Colonic mucosa (tissue), 4 donors: ENCODE data around the gene KHK. TPM values are rescaled to one million over a fixed set of nuclear protein-coding genes. Genes with fewer than 3 reads are reported as not detected.
"Not testable (repeated sequence)": the region's sequence is repeated elsewhere in the genome, so short reads cannot be mapped to it uniquely, and the experiment has no call there.

Experiments used
- DNase-seq: peaks from one replicate; pipeline ENCODE4 v3.0.0-alpha.2; 2020
- H3K27ac ChIP-seq: fragments of 200-600 bp; one replicate; pipeline ENCODE4 v1.8.0; 2021
- H3K27me3 ChIP-seq: fragments of 200-600 bp; one replicate; pipeline ENCODE4 v1.8.0; 2021
- H3K36me3 ChIP-seq: fragments of 200-600 bp; one replicate; pipeline ENCODE4 v1.8.0; 2021
- H3K4me1 ChIP-seq: fragments of 200-600 bp; one replicate; pipeline ENCODE4 v1.8.0; 2021; ENCODE audit warnings: mild to moderate bottlenecking
- H3K4me3 ChIP-seq: fragments of 200-600 bp; one replicate; pipeline ENCODE4 v1.8.0; 2021
- H3K9ac ChIP-seq, 2 donors: one replicate each; pipeline ENCODE4 v1.7.0; 2013; ENCODE audit warnings: control low read depth in 2 of 2, low read depth in 2 of 2, low read length in 2 of 2
- H3K9me3 ChIP-seq: fragments of 200-600 bp; one replicate; pipeline ENCODE4 v1.8.0; 2021
- CTCF ChIP-seq: fragments of 200-600 bp; IDR thresholded peaks from one replicate; pipeline ENCODE4 v1.8.0; 2022; ENCODE audit warnings: antibody characterized with exemption, mild to moderate bottlenecking
- intact Hi-C: fragments of 100-400 bp; cut with DNase I; formaldehyde crosslinking; loops from one replicate; pipeline ENCODE4 v1.14.1; 2022
- total RNA-seq, 2 donors: library from RNA; stranded (reverse); fragmentation: NEBNext Ultra II Directional in 1 of 2; extraction: Animal tissue kit (Norgen Biotek cat#: 25700) in 1 of 2; gene quantifications; one replicate each; pipeline ENCODE4 v1.2.1, GENCODE V29; 2021
- donor health status: healthy.
- donor health status: DM: no; HTN: no; CAD: no.
- donor health status: DM: no; HTN: no; CAD: no.

KHK gene
- total RNA-seq, 2 donors from 2014 or later = 8.9 to 20.3 TPM

DNA sequence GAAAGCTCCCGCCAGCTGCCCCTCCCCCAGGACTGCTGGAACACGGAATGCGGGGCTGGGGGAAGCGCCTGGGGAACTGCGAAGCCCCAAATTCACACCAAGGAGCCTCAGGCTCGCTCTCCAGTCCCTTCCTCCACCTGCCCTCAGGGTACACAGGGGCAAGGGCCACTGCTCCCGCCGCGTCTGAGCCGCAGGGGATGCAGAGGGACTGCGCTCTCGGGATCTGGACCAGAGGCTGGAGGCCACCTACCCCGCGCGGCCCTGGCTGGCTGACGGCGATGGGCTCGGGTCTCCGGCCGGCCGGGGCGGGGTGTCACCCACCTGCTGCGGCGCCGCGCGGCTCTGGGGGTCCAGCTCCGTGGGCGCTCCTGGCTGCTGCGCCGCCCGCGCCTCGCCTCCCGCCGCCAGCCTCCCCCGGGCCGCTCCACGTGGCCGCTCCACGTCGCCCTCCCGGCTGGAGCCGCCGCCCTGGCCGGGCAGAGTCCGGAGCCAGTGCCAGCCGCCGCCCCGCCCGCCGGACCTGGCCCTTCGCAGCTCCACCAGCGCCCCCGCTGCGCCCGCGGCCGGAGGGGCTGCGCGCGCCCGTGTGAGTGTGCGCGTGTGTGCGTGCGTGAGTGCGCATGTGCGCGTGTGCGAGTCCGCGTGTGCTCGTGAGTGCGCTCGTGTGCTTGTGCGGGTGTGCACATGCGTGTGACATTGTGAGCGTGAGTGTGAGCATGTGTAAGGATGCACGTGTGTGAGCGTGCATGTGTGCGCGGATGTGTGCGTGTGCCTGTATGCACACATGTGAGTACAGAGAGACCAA, 32.2 kb downstream of the KHK start, which contains the start of gene CGREF1:
TSS of gene CGREF1 (minus strand) at position 604 of the 805 bp plus-strand sequence. CDS start 14,762 bp downstream, outside the sequence.
- Histone ChIP-seq H3K9ac (peak within 1 kb of the TSS in 1 of 2 donors; percentile 55), H3K4me1 (peaks cover 3% of the 10 kb centered on the region), H3K4me3 (peak within 1 kb of the TSS; percentile 19), H3K27me3 (peaks cover 14% of the 10 kb centered on the region), H3K27ac (no peak within 1 kb of the TSS), H3K36me3 (no peaks in the 10 kb centered on the region), H3K9me3 (no peaks in the 10 kb centered on the region)
- intact Hi-C loops = no loop called here
- DNase-seq = no peak
- no peak for TF ChIP-seq CTCF

DNA sequence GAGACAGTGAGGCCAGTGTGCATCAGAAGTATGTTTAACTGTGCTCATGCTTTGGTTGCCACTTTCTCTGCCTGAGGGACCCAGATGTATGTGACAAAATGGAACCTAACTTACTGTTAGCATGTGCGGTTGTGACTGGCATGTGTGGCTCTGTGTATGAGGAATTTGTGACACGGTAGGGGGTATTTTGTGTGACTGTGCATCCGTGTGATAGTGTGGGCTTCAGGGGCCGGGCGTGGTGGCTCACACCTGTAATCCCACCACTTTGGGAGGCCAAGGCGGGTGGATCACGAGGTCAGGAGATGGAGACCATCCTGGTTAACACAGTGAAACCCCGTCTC, 32.7 kb downstream of the KHK start:
- H3K9me3 ChIP-seq, intact Hi-C loops, H3K36me3 ChIP-seq, H3K27ac ChIP-seq, H3K4me1 ChIP-seq, DNase-seq, H3K9ac ChIP-seq: not testable (repeated sequence)
- Histone ChIP-seq H3K27me3 (peaks cover 14% of the 10 kb centered on the region), H3K4me3 (peak overlapping the region; percentile 19)

DNA sequence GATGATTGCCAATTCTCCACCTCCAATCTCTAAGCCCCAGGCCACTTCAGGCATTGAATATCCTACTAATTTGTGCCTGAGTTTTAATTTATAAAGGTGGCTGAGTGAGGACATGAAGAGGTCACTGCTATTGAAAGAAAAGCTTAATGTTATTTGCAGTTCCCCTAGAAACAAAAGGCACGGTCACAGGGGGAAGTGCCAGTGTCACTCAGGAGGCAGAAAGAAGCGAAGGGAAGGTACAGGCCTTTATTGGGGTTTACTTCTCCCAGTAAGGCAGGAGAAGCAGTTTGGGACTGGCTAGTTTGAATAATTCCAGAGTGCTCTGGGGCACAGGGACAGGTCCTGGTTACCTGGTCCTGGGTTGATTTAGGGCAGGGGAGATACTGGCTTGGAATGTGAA, 35.3 kb downstream of the KHK start:
- H3K4me1 ChIP-seq = peaks cover 3% of the 10 kb centered on the region
- DNase-seq = no peak
- TF ChIP-seq CTCF = no peak
- peaks cover 14% of the 10 kb centered on the region for H3K27me3 ChIP-seq
- intact Hi-C loops = no loop called here
- H3K36me3 ChIP-seq = no peaks in the 10 kb centered on the region
- no peak overlapping the region for H3K27ac ChIP-seq
- H3K9me3 ChIP-seq = no peaks in the 10 kb centered on the region
- H3K4me3 ChIP-seq = no peak overlapping the region
- no peak overlapping the region for H3K9ac ChIP-seq

- H3K9me3 ChIP-seq = no peaks in the 10 kb centered on the region
- no peak overlapping the region for H3K9ac ChIP-seq
- H3K36me3 ChIP-seq = no peaks in the 10 kb centered on the region
- H3K4me3 ChIP-seq = no peak overlapping the region
- no peak overlapping the region for H3K27ac ChIP-seq
- intact Hi-C loops = no loop called here
- peaks cover 14% of the 10 kb centered on the region for H3K27me3 ChIP-seq
- DNase-seq = no peak
- TF ChIP-seq CTCF = no peak
- peaks cover 3% of the 10 kb centered on the region for H3K4me1 ChIP-seq
These were observed 36.2 kb downstream of the KHK start for GRCh38 chr2:27122791-27123190.

DNA sequence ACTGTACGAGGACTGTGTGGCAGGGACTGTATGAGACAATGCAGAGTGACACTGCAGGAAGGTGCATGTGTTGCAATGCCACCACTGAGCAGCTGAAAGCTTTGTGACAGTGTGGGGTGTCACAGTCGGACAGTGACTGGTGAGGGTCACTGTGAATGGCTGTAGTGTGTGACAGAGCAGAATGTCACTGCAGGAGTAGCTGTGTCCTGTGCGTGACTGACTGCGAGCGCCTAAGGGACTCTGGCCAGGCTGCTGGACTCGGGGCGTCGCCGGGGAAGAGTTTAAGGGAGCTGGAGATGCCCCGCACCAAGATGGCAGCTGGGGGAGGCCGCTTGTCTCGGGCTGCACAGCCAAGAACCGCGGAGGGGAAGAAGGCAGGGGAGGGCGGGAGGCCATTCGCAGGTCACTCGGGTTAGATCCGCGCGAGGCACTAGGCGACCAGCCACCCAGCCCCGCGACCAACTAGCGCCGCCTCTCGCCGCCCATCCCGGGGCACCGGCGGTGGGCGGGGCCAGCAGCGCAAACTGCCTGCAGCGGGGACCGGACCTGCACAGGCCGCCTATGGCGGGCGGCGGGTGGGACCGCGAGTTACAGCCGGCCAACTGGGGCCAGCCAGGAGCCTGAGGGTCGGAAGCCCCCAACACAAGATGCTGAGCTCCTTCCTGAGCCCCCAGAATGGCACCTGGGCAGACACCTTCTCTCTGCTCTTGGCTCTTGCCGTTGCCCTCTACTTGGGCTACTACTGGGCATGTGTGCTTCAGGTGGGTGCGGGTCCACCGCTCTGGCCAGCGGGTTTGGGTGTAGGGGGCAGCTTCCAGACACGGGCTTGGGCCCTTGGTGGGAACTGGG, 37.0 kb downstream of the KHK start, which contains the start of gene ABHD1:
TSS of gene ABHD1 (plus strand) at position 514 of the 849 bp plus-strand sequence. CDS start at position 648, 134 bp downstream.
- Histone ChIP-seq H3K9ac (peak within 1 kb of the TSS; percentile 64 to 67), H3K36me3 (no peaks in the 10 kb centered on the region), H3K4me1 (no peaks in the 10 kb centered on the region), H3K4me3 (peak within 1 kb of the TSS; percentile 56), H3K27ac (no peak within 1 kb of the TSS), H3K27me3 (peaks cover 10% of the 10 kb centered on the region), H3K9me3 (no peaks in the 10 kb centered on the region)
- peak; percentile 74 for DNase-seq
- TF ChIP-seq CTCF = no peak
- intact Hi-C loops = no loop called here
